Measurements from ENCODE around the gene BMPR2. TPM values are rescaled to one million over a fixed set of nuclear protein-coding genes. Genes with fewer than 3 reads are reported as not detected.
A peak's percentile ranks its signal among the peaks of the same experiment; 100 is the strongest.

Gene BMPR2
- polyA plus RNA-seq, 1 donor (not counting 4 experiments of a cell fraction or from before 2014, with no cell fraction given), result 31.9 TPM

- TF ChIP-seq EZH2 (IDR thresholded peaks at IDR 0.05; ENCODE audit: low read length) (no peak), CTCF (optimal IDR thresholded peaks at IDR 0.05 in 1 of 3, IDR thresholded peaks at IDR 0.05 in 1 of 3, conservative IDR thresholded peaks at IDR 0.05 in 1 of 3; ENCODE audit: extremely low read depth in 1 of 3, insufficient read depth in 2 of 3, low read length in 3 of 3) (no peak)
- peak overlapping the region; percentile 13 for H3K27ac ChIP-seq (ENCODE audit: control insufficient read depth, insufficient read depth, low read length)
- no peaks in the 10 kb centered on the region for H3K9me3 ChIP-seq (ENCODE audit: control insufficient read depth, low read depth, low read length)
- H4K20me1 ChIP-seq (ENCODE audit: control insufficient read depth, extremely low read depth, insufficient read depth, low read length), result peaks cover 4% of the 10 kb centered on the region
- H3K79me2 ChIP-seq (ENCODE audit: control insufficient read depth, insufficient read depth, low read length), result no peaks in the 10 kb centered on the region
- H3K4me2 ChIP-seq (ENCODE audit: control insufficient read depth, extremely low read depth, insufficient read depth, low read depth, low read length), result peak overlapping the region; percentile 44
- H3K4me3 ChIP-seq (ENCODE audit: control insufficient read depth in 2 of 3, extremely low read depth in 1 of 3, insufficient read depth in 2 of 3, low read depth in 1 of 3, low read length in 3 of 3), result no peak overlapping the region
- no peak overlapping the region for H2AFZ ChIP-seq (ENCODE audit: control insufficient read depth, low read length)
- peak; percentile 11 for DNase-seq (ENCODE audit: low read depth, low spot score)
- H3K9ac ChIP-seq (ENCODE audit: control insufficient read depth, extremely low read depth, insufficient read depth, low read length), result no peak overlapping the region
- dilution Hi-C loops (cut with MboI; ENCODE audit: extremely low pct_ligation_motif_present, low sequenced_read_pairs), result no loop called here
- peak; percentile 73 for FAIRE-seq
- no peaks in the 10 kb centered on the region for H3K36me3 ChIP-seq (ENCODE audit: control insufficient read depth in 2 of 2, extremely low read depth in 1 of 2, insufficient read depth in 2 of 2, low read length in 2 of 2)
- no peaks in the 10 kb centered on the region for H3K9me1 ChIP-seq (ENCODE audit: control insufficient read depth, extremely low read depth, insufficient read depth, low read length)
- no peaks in the 10 kb centered on the region for H3K27me3 ChIP-seq (ENCODE audit: control insufficient read depth, extremely low read depth, insufficient read depth, low read length)
- peaks cover 10% of the 10 kb centered on the region for H3K4me1 ChIP-seq (ENCODE audit: control insufficient read depth, extremely low read depth, insufficient read depth, low read length)
These were observed 31.9 kb upstream of the BMPR2 start for GRCh38 chr2:202344178-202344577.

DNA sequence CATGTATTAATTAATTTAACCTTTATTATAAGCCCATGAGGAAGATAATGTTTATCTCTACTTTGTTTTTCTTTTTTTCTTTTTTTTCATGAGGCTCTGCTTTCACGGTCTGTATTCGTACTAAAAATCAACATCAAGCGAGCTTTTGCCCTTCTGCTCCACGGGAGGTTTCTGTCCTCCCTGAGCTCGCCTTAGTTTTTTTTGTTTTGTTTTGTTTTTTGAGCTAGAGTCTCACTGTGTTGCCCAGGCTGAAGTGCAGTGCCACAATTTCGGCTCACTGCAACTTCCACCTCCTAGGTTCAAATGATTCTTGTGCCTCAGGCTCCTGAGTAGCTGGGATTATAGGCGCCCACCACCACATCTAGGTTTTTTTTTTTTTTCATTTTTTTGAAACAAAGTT, 29.9 kb upstream of the BMPR2 start:
- FAIRE-seq, result no peak
- dilution Hi-C loops (cut with MboI; ENCODE audit: extremely low pct_ligation_motif_present, low sequenced_read_pairs), result no loop called here
- TF ChIP-seq CTCF (optimal IDR thresholded peaks at IDR 0.05 in 1 of 3, IDR thresholded peaks at IDR 0.05 in 1 of 3, conservative IDR thresholded peaks at IDR 0.05 in 1 of 3; ENCODE audit: extremely low read depth in 1 of 3, insufficient read depth in 2 of 3, low read length in 3 of 3), result no peak
- no peak for TF ChIP-seq EZH2 (IDR thresholded peaks at IDR 0.05; ENCODE audit: low read length)

More for the DNA sequence above, 29.9 kb upstream of the BMPR2 start:
- Histone ChIP-seq H3K9ac (ENCODE audit: control insufficient read depth, extremely low read depth, insufficient read depth, low read length) (no peak overlapping the region), H4K20me1 (ENCODE audit: control insufficient read depth, extremely low read depth, insufficient read depth, low read length) (no peaks in the 10 kb centered on the region), H3K4me2 (ENCODE audit: control insufficient read depth, extremely low read depth, insufficient read depth, low read depth, low read length) (no peak overlapping the region), H3K79me2 (ENCODE audit: control insufficient read depth, insufficient read depth, low read length) (no peaks in the 10 kb centered on the region), H3K27me3 (ENCODE audit: control insufficient read depth, extremely low read depth, insufficient read depth, low read length) (no peaks in the 10 kb centered on the region), H3K9me1 (ENCODE audit: control insufficient read depth, extremely low read depth, insufficient read depth, low read length) (no peaks in the 10 kb centered on the region), H3K4me1 (ENCODE audit: control insufficient read depth, extremely low read depth, insufficient read depth, low read length) (peaks cover 5% of the 10 kb centered on the region), H3K4me3 (ENCODE audit: control insufficient read depth in 2 of 3, extremely low read depth in 1 of 3, insufficient read depth in 2 of 3, low read depth in 1 of 3, low read length in 3 of 3) (no peak overlapping the region), H3K9me3 (ENCODE audit: control insufficient read depth, low read depth, low read length) (no peaks in the 10 kb centered on the region), H3K36me3 (ENCODE audit: control insufficient read depth in 2 of 2, extremely low read depth in 1 of 2, insufficient read depth in 2 of 2, low read length in 2 of 2) (no peaks in the 10 kb centered on the region), H3K27ac (ENCODE audit: control insufficient read depth, insufficient read depth, low read length) (no peak overlapping the region), H2AFZ (ENCODE audit: control insufficient read depth, low read length) (no peak overlapping the region)
- DNase-seq (ENCODE audit: low read depth, low spot score), result no peak

Data from keratinocyte (primary cell).